Astrocyte of the cerebellum (primary cell): ENCODE data around the gene PRKN.

Experiments used
- DNase-seq: peaks from one replicate; pipeline ENCODE4 v3.0.0-alpha.2; 2011; ENCODE audit warnings: low read depth
- H3K4me3 ChIP-seq: 2 replicates; pipeline ENCODE4 v1.5.1; 2011; ENCODE audit warnings: mild to moderate bottlenecking, low read depth, low read length, moderate library complexity
- in situ Hi-C: cut with HindIII; loops from 2 replicates; pipeline ENCODE4 v1.10.0; 2017; ENCODE audit warnings: low sequenced_read_pairs
- TF ChIP-seq, protein P1 (sequence below): IDR thresholded peaks from 2 replicates; pipeline ENCODE4 v1.5.1; 2012; ENCODE audit warnings: low read length, low read depth, moderate library complexity, mild to moderate bottlenecking; ENCODE audit errors: missing control alignments

Gene PRKN

DNA sequence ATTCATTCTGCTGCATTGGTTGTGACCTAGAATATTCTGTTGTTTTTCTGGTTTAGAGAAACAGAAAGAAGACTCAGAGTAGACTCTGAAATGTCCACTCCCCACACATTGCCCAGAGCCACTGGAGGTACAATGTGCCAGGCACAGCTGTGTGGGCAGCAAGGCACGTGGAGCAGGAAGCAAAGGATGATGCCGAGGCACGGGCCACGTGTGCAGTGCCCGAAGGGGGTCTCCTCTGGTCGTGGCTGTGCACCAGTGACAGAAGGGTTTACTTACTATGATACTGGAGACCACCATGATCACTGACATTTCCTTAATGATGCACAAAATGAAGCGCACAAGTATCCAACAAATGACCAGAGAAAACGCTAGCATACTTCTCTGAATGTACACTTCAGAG is 488.9 kb downstream of the PRKN start:
- no peak for DNase-seq
- no peak overlapping the region for H3K4me3 ChIP-seq
- TF ChIP-seq, protein P1, sequence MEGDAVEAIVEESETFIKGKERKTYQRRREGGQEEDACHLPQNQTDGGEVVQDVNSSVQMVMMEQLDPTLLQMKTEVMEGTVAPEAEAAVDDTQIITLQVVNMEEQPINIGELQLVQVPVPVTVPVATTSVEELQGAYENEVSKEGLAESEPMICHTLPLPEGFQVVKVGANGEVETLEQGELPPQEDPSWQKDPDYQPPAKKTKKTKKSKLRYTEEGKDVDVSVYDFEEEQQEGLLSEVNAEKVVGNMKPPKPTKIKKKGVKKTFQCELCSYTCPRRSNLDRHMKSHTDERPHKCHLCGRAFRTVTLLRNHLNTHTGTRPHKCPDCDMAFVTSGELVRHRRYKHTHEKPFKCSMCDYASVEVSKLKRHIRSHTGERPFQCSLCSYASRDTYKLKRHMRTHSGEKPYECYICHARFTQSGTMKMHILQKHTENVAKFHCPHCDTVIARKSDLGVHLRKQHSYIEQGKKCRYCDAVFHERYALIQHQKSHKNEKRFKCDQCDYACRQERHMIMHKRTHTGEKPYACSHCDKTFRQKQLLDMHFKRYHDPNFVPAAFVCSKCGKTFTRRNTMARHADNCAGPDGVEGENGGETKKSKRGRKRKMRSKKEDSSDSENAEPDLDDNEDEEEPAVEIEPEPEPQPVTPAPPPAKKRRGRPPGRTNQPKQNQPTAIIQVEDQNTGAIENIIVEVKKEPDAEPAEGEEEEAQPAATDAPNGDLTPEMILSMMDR: no peak
- in situ Hi-C loops: no loop called here

DNA sequence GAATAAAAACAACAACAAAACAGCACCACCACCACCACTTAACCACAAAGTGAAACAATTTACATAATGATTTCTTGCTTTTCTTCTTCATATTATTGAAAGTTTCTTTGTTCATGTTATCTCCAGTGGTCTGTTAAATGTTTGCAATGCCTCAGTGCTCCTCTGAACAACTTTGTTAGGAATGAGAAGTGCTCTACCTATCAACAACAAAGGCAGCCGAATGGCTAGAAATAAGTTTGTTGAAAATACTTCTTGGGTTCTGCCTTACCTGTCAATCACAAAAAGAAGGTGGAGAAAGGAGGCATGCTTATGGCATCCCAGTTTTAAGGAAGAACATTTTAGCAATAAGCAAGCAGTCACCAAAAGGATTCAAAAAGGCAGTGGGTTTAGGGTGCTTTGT is 490.2 kb downstream of the PRKN start:
- in situ Hi-C loops: no loop called here
- TF ChIP-seq, protein P1: no peak
- H3K4me3 ChIP-seq: no peak overlapping the region
- DNase-seq: no peak

DNA sequence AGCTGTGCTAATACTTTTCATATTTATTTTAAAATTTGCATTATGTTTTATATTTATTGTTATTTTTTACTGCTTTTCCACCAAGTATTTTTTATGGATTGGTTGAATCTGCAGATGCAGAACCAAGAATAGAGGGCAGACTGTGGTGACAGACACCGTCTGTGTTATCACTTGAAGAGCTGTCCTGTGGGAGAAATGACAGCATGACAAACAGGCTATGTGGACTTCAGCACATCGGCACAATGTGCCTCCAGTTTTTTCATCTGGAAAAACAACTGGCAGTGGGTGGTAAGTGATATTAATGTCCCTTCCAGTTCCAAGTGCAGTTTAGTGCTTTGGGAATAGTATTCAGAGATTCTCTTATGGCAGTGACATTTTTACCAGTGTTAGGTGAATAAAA is 492.9 kb downstream of the PRKN start:
- DNase-seq: no peak
- TF ChIP-seq, protein P1: no peak
- in situ Hi-C loops: no loop called here
- no peak overlapping the region for H3K4me3 ChIP-seq

DNA sequence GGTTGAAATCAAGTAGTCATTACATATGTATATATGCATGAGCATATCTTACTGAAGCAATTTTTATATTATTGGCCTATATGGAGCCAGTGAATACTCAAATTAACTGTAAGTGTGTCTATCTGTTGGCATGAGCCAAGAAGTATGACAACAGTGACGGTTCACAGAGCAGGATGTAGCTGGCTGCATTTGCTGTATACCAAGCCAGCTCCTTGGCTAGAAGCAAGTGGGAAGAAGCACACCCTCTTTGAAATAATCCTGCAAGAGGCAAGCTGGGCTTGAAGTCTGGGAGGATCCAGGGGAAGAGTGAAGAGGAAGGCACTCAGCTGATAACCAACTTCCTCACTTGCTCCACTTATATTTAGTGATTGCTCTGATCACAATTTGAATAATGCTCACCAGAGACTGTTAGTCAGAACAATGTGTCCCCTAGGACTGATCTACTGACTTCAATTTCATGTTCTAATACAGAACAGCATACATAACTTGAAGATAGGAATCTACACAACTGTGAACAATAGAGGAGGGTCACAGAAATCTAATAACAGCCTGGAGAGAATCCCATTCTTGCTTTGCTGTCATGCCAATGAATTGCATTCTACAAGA is 497.3 kb downstream of the PRKN start:
- no peak for DNase-seq
- no peak overlapping the region for H3K4me3 ChIP-seq
- TF ChIP-seq, protein P1: no peak
- in situ Hi-C loops: no loop called here

DNA sequence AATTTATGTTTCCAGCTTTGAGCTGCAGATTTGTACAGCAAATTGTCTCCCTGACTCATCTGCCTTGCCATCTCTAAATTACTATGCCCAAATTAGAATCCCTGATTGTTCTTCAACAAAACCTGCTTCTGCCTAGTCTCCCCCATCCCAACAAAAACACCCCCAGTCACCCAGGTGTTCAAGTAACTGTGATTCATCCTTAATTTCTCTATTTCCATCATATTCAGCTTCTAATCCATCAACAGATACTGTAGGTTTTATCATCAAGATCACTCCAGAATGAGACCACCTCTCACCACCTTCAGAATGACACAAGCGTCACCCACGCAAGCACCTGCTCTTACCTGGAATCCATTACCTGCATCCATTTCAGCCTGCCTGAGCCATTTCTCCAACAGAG is 498.5 kb downstream of the PRKN start:
- in situ Hi-C loops: no loop called here
- no peak for DNase-seq
- H3K4me3 ChIP-seq: no peak overlapping the region
- TF ChIP-seq, protein P1: no peak

DNA sequence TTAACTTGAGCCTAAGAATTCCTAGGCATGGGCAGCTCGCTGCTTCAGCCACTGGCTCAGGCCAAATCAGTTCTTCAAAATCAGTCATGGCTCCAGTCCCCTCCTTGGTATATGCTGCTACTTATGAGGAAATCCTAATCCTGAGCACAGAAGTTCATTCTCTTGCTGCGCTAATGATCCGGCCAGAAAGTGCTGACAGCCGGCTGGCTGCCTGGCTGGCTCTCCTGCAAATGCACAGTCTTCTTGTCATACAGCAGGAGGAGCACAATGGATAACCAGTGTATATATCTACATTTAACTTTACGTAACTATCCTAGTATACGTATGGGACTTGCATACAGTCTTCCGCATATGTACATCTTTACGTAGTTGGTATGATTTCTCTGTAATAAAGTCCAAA is 500.8 kb downstream of the PRKN start:
- DNase-seq: no peak
- in situ Hi-C loops: no loop called here
- TF ChIP-seq, protein P1: no peak
- no peak overlapping the region for H3K4me3 ChIP-seq
